NCI-H1436 treated with DMSO at 0.1 percent for 48 hours (cell line): ENCODE data around the gene TMEM125.

Experiments used
- DNase-seq: peaks from one replicate; lab custom pipeline; 2025; lab: John Stamatoyannopoulos, UW

Gene TMEM125

DNA sequence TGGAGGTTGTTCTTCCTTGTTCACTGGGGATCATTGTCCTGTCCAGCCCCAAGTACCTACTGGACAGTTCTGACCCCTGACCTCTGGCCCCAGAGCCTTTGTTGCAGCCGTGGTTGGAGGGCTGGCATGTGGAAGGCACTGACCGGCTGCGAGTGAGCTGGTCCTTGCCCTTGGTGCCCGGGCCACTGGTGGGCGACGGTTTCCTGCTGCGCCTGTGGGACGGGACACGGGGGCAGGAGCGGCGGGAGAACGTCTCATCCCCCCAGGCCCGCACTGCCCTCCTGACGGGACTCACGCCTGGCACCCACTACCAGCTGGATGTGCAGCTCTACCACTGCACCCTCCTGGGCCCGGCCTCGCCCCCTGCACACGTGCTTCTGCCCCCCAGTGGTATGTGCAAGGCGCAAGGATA lies 42.4 kb downstream of the TMEM125 start:
- no peak for DNase-seq

DNA sequence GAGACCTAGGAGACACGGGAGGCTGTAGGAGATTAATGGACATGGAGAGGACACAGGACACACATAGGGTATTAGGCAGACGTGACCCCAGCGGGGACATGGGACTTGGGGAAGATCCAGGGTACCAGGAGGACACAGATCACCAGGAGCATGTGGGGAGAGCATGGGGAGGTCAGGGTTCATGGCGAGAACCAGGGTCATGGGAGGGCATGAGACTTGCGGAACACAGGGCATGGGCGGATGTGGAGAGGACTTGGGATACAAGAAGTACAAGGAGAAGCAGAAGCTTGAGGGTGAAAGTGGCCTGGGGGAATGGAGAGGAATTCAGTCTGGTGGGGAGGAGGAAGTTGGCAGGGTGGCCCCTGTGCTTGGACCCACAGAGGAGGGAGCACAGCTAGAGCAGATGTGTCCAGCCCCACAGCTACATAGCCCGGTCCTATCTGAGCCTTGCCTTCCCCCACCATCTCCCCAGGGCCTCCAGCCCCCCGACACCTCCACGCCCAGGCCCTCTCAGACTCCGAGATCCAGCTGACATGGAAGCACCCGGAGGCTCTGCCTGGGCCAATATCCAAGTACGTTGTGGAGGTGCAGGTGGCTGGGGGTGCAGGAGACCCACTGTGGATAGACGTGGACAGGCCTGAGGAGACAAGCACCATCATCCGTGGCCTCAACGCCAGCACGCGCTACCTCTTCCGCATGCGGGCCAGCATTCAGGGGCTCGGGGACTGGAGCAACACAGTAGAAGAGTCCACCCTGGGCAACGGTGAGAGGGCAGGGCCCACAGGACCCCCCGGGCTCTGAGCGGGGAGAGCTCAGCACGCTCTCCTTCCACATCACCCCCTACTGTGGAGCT lies 43.1 kb downstream of the TMEM125 start:
- no peak for DNase-seq

DNA sequence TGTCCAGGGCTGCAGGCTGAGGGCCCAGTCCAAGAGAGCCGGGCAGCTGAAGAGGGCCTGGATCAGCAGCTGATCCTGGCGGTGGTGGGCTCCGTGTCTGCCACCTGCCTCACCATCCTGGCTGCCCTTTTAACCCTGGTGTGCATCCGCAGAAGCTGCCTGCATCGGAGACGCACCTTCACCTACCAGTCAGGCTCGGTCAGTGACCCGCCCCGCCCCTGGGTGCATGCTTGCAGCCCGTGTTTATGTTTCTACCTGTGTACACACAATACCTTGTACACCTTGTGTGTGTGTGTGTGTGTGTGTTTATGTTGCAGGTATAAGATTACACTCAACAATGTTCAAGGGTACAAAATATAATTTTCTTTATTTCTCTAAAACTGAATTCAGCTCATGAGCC lies 44.0 kb downstream of the TMEM125 start:
- DNase-seq: no peak

DNA sequence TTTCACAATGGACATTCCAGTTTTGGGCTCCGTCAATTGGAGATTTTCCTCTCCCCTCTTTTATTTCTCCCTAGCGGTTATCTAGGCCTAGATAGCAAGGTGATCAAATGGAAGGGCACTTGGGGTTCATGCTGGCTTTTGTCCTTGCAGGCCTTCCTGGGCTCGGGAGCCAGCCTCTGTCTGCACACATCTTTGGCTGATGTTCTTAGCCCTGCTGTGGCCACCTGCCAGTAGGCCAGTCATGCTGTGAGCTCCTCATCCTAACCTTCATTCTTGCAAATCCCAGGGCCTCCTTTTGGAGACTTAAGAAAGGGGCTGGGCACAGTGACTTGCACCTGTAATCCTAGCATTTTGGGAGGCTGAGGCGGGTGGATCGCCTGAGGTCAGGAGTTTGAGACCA lies 44.5 kb downstream of the TMEM125 start:
- DNase-seq: no peak

DNA sequence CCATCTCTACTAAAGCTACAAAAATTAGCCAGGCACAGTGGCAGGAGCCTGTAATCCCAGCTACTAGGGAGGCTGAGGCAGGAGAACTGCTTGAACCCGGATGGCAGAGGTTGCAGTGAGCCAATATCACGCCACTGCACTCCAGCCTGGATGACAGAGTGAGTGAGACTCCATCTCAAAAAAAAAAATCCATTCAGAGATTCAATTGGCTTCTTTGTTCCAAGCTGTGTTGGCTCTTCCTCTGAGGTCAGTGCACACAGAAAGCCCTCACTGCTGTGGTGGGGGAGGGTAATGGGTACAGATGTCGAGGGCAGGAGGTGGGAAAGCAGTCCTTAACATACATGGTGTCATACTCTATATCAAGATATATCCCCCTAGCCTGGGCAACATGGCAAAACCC lies 45.7 kb downstream of the TMEM125 start:
- no peak for DNase-seq

DNA sequence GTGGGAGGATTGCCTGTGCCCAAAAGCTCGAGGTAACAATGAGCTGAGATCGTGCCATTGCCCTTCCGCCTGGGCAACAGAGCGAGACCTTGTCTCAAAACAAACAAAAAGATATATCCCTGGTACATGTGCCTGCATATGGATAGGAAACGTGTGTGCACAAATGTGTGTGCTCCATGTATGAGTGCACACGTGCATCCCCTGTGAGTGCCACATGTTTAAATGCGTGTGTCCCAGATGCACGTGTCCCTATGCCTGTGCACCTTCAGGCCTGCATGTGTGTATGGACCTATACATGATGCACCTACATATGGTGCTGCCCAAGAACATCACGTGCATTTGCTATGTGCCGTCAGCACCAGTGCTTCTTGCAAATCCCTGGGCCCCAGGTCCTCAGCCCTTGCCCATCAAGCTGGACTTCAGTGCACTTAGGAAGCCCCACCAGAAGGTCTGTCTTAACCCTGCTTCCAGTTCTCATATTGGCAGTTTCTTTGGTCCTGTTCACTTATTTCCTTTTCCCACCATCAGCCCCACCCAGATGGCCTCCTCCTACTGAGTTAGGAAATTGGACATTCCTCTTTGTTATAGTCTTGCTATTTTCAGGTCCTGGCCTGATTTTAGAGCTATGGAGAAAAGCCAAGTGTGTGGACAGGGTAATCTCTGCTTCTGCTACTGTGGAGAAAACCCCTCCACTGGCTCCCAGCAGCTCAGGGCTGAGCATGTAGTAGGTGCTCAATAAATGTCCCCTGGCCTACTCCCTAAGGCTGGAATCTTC lies 46.4 kb downstream of the TMEM125 start:
- DNase-seq: no peak

- DNase-seq: no peak
These were observed 47.1 kb downstream of the TMEM125 start for GRCh38 chr1:43316738-43317520.

GRCh38 chr1:43317817-43318471 lies 48.2 kb downstream of the TMEM125 start:
- DNase-seq: no peak

- no peak for DNase-seq
These were observed 49.0 kb downstream of the TMEM125 start for GRCh38 chr1:43318831-43319230.

- DNase-seq: no peak
These were observed 49.5 kb downstream of the TMEM125 start for GRCh38 chr1:43319288-43319687.

DNA sequence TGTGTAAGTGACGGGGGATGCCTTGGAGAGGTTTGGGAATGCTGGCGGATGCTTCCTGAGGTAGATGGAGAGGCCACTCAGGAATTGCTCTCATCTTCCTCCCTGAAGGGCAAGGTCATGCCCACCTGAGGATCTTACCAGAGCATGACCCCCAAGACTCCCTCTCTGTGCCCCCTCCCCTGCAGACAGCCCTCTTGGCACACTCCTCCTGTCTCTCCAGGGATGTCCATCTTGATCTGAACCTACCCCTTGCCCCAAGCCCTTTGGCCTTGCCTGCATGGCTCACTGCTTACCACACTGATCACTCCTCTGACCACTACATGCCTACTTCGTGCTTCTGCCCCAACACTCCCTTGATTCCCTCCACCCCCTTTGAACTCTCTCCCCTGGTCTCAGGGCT lies 50.0 kb downstream of the TMEM125 start:
- DNase-seq: no peak

- no peak for DNase-seq
These were observed 51.6 kb downstream of the TMEM125 start for GRCh38 chr1:43321331-43321891.

DNA sequence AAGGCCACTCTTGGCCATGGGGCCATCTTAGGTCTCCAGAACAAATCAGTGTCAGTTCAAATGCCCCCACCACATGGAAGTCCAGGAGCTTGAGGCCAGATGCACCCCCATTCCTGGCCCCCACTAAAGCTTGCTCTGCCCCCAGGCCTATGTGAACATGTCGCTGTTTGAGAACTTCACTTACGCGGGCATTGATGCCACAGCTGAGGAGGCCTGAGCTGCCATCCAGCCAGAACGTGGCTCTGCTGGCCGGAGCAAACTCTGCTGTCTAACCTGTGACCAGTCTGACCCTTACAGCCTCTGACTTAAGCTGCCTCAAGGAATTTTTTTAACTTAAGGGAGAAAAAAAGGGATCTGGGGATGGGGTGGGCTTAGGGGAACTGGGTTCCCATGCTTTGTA lies 52.7 kb downstream of the TMEM125 start:
- no peak for DNase-seq
